A673 (cell line): ENCODE measurements around the gene CGB2. TPM values are rescaled to one million over a fixed set of nuclear protein-coding genes. Genes with fewer than 3 reads are reported as not detected.

Source experiments
- BruUV-seq: library from RNA; stranded (reverse); fragments of 400-500 nt; replicated peaks from 2 replicates; lab custom pipeline; 2021; lab: Mats Ljungman, UMichigan
- CTCF ChIA-PET: fragments of 300-600 bp; sonication (Branson Sonifier 250); formaldehyde crosslinking; loops from one replicate; lab custom pipeline; 2022; ENCODE audit warnings: antibody characterized with exemption; lab: Charles Lee
- POLR2A ChIA-PET: fragments of 300-600 bp; sonication (Branson Sonifier 250); formaldehyde crosslinking; loops from one replicate; lab custom pipeline; 2022; ENCODE audit warnings: antibody characterized with exemption; ENCODE audit not compliant: low non-redundant PET; lab: Charles Lee
- DNase-seq: peaks from one replicate; pipeline ENCODE4 v3.0.0-alpha.2; 2015; ENCODE audit warnings: low spot score
- H3K27ac ChIP-seq: fragments of 200-600 bp; sonication (generic); 2 replicates; pipeline ENCODE4 v1.5.1; 2016; ENCODE audit warnings: mixed run types, low read depth, mild to moderate bottlenecking, mixed read lengths, antibody characterized with exemption, low read length; ENCODE audit not compliant: poor library complexity, severe bottlenecking
- H3K27me3 ChIP-seq: fragments of 200-600 bp; sonication (generic); replicated peaks from 2 replicates; pipeline ENCODE4 v1.6.1; 2017; ENCODE audit warnings: mixed run types, low read depth, mild to moderate bottlenecking, mixed read lengths, antibody characterized with exemption, low read length; ENCODE audit not compliant: insufficient read depth, poor library complexity
- H3K36me3 ChIP-seq: fragments of 200-600 bp; sonication (generic); 2 replicates; pipeline ENCODE4 v1.6.1; 2016; ENCODE audit warnings: mixed run types, mild to moderate bottlenecking, mixed read lengths, antibody characterized with exemption, low read length; ENCODE audit not compliant: insufficient read depth, poor library complexity, severe bottlenecking
- H3K4me1 ChIP-seq: fragments of 200-600 bp; sonication (generic); 2 replicates; pipeline ENCODE4 v1.6.1; 2017; ENCODE audit warnings: mixed run types, mild to moderate bottlenecking, mixed read lengths, antibody characterized with exemption, low read length; ENCODE audit not compliant: insufficient read depth, poor library complexity, severe bottlenecking
- H3K4me3 ChIP-seq: fragments of 200-600 bp; sonication (generic); 2 replicates; pipeline ENCODE4 v1.5.1; 2016; ENCODE audit warnings: low read depth, mixed run types, mild to moderate bottlenecking, mixed read lengths, low read length; ENCODE audit not compliant: poor library complexity, severe bottlenecking
- H3K9me3 ChIP-seq: fragments of 200-600 bp; sonication (generic); 2 replicates; pipeline ENCODE4 v1.6.1; 2016; ENCODE audit warnings: mixed run types, low read depth, mild to moderate bottlenecking, mixed read lengths, antibody characterized with exemption, low read length; ENCODE audit not compliant: poor library complexity, severe bottlenecking
- CTCF ChIP-seq: fragments of 300-800, 200-600 bp; sonication (generic); conservative IDR thresholded peaks from 2 replicates; pipeline ENCODE4 v1.5.1; 2017; ENCODE audit warnings: low read depth, mild to moderate bottlenecking, antibody characterized with exemption, low read length, moderate library complexity, mixed read lengths
- EZH2 ChIP-seq: fragments of 200-600 bp; sonication (generic); IDR thresholded peaks from 2 replicates; pipeline ENCODE4 v1.6.1; 2017; ENCODE audit warnings: borderline replicate concordance, low read depth, mild to moderate bottlenecking, mixed read lengths, antibody characterized with exemption, low read length; ENCODE audit not compliant: poor library complexity, severe bottlenecking
- intact Hi-C: fragments of 100-400 bp; cut with micrococcal nuclease; formaldehyde crosslinking; loops from one replicate; pipeline ENCODE4 v1.10.0; 2022; ENCODE audit not compliant: unreplicated experiment
- total RNA-seq: library from RNA; stranded (reverse); gene quantifications from 2 replicates; pipeline ENCODE4 v1.2.3, GENCODE V29; 2021

The CGB2 gene
- total RNA-seq, 1 experiment from 2014 or later: not detected

GRCh38 chr19:49006905-49007304, 24.8 kb upstream of the CGB2 start:
- CTCF ChIA-PET: no interaction called here
- intact Hi-C loops: no loop called here
- Histone ChIP-seq H3K4me3 (no peak overlapping the region), H3K27me3 (no peaks in the 10 kb centered on the region), H3K27ac (no peak overlapping the region), H3K4me1 (no peaks in the 10 kb centered on the region), H3K36me3 (peaks cover 72% of the 10 kb centered on the region), H3K9me3 (no peaks in the 10 kb centered on the region)
- BruUV-seq: no TSS peak
- DNase-seq: no peak
- no peak for TF ChIP-seq CTCF
- POLR2A ChIA-PET: no interaction called here

DNA sequence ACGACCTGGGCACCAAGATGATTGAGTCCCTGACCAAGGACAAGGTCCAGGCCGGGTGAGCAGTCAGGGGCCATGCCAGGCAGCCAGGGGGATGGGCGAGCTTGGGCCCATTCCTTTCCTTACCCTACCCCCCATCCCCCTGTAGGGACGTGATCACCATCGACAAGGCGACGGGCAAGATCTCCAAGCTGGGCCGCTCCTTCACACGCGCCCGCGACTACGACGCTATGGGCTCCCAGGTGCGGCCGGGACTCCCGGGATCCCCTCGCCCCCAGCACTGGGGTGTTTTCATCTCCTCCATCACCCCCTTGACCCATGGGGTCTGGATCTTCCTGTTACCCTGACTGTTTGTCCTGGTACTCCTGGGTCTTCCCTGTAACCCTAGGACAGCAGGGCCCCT, 21.9 kb upstream of the CGB2 start:
- H3K9me3 ChIP-seq: no peaks in the 10 kb centered on the region
- peaks cover 48% of the 10 kb centered on the region for H3K36me3 ChIP-seq
- no peak overlapping the region for H3K4me3 ChIP-seq
- no peak for DNase-seq
- intact Hi-C loops: no loop called here
- H3K27me3 ChIP-seq: no peaks in the 10 kb centered on the region
- ChIA-PET POLR2A (interaction anchor here (0.7 kb wide), 1 partner anchor 32 kb away, joined by 9 read pairs; no protein-coding TSS in a partner anchor), CTCF (no interaction called here)
- no peaks in the 10 kb centered on the region for H3K4me1 ChIP-seq
- BruUV-seq: no TSS peak
- TF ChIP-seq CTCF (no peak), EZH2 (no peak)
- no peak overlapping the region for H3K27ac ChIP-seq

DNA sequence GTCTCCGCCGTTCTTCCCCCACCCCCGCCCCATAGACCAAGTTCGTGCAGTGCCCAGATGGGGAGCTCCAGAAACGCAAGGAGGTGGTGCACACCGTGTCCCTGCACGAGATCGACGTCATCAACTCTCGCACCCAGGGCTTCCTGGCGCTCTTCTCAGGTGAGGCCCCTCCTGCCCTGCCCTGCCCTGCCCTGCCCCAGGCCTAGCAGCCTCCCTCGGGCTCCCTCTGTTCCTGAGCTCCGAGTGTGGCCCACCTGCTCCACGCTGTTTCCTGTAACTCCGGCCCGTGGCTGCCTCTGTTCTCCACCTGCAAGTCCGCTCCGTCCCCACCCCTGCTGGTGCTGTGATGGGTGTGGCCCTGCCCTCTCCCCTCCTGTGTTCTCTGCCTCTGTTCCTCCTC, 21.2 kb upstream of the CGB2 start:
- BruUV-seq: no TSS peak
- no peaks in the 10 kb centered on the region for H3K4me1 ChIP-seq

More for the DNA sequence above, 21.2 kb upstream of the CGB2 start:
- no peak for TF ChIP-seq CTCF
- TF ChIP-seq EZH2: no peak
- Histone ChIP-seq H3K9me3 (no peaks in the 10 kb centered on the region), H3K27me3 (no peaks in the 10 kb centered on the region), H3K36me3 (peaks cover 44% of the 10 kb centered on the region), H3K27ac (no peak overlapping the region), H3K4me3 (no peak overlapping the region)
- no peak for DNase-seq
- POLR2A ChIA-PET: no interaction called here
- intact Hi-C loops: no loop called here
- CTCF ChIA-PET: no interaction called here
